ENCODE measurements around the gene EML6.

GRCh38 chr2:54697934-54698333, 25.5 kb upstream of the EML6 start:
- TF ChIP-seq CTCF (IDR thresholded peaks at IDR 0.05) (no peak), POLR2A (IDR thresholded peaks at IDR 0.05) (no peak)
